Measurements from ENCODE around the gene SNX17. TPM values are rescaled to one million over a fixed set of nuclear protein-coding genes. Genes with fewer than 3 reads are reported as not detected.
"Not testable (repeated sequence)": the region's sequence is repeated elsewhere in the genome, so short reads cannot be mapped to it uniquely, and the experiment has no call there.

SNX17 gene
- total RNA-seq, 1 donor from 2014 or later, result 109 TPM

GRCh38 chr2:27412419-27413152 is 42.2 kb downstream of the SNX17 start:
- H3K4me3 Mint-ChIP-seq, result peak overlapping the region; percentile 60
- H3K36me3 Mint-ChIP-seq (ENCODE audit: low read depth), result peaks cover 3% of the 10 kb centered on the region
- peaks cover 24% of the 10 kb centered on the region for H3K4me1 Mint-ChIP-seq
- H3K27ac Mint-ChIP-seq (ENCODE audit: unreplicated experiment), result no peak overlapping the region
- peaks cover 4% of the 10 kb centered on the region for H3K27me3 Mint-ChIP-seq (ENCODE audit: low read depth)
- H3K9me3 Mint-ChIP-seq, result peaks cover 6% of the 10 kb centered on the region
- TF ChIP-seq CTCF (conservative IDR thresholded peaks at IDR 0.05), result no peak
- DNase-seq (ENCODE audit: low read depth, low spot score), result no peak

- peaks cover 2% of the 10 kb centered on the region for H3K9me3 Mint-ChIP-seq
- no peak for TF ChIP-seq CTCF (conservative IDR thresholded peaks at IDR 0.05)
- peaks cover 4% of the 10 kb centered on the region for H3K27me3 Mint-ChIP-seq (ENCODE audit: low read depth)
- peak overlapping the region; percentile 19 for H3K4me3 Mint-ChIP-seq
- peaks cover 4% of the 10 kb centered on the region for H3K4me1 Mint-ChIP-seq
- H3K27ac Mint-ChIP-seq (ENCODE audit: unreplicated experiment), result no peak overlapping the region
- no peaks in the 10 kb centered on the region for H3K36me3 Mint-ChIP-seq (ENCODE audit: low read depth)
- no peak for DNase-seq (ENCODE audit: low read depth, low spot score)
Observed at GRCh38 chr2:27416151-27416550, 45.7 kb downstream of the SNX17 start.

- no peaks in the 10 kb centered on the region for H3K36me3 Mint-ChIP-seq (ENCODE audit: low read depth)
- DNase-seq (ENCODE audit: low read depth, low spot score), result no peak
- H3K27ac Mint-ChIP-seq (ENCODE audit: unreplicated experiment), result no peak overlapping the region
- no peaks in the 10 kb centered on the region for H3K27me3 Mint-ChIP-seq (ENCODE audit: low read depth)
- H3K4me1 Mint-ChIP-seq, result no peaks in the 10 kb centered on the region
- no peak overlapping the region for H3K4me3 Mint-ChIP-seq
- H3K9me3 Mint-ChIP-seq, result no peaks in the 10 kb centered on the region
- TF ChIP-seq CTCF (conservative IDR thresholded peaks at IDR 0.05), result no peak
Observed at GRCh38 chr2:27420996-27421395, 50.6 kb downstream of the SNX17 start.

- Mint-ChIP-seq H3K4me1 (no peaks in the 10 kb centered on the region), H3K4me3 (no peak overlapping the region), H3K36me3 (ENCODE audit: low read depth) (no peaks in the 10 kb centered on the region), H3K27ac (ENCODE audit: unreplicated experiment) (no peak overlapping the region), H3K9me3 (no peaks in the 10 kb centered on the region), H3K27me3 (ENCODE audit: low read depth) (no peaks in the 10 kb centered on the region)
- DNase-seq (ENCODE audit: low read depth, low spot score), result no peak
- TF ChIP-seq CTCF (conservative IDR thresholded peaks at IDR 0.05), result no peak
Observed at GRCh38 chr2:27421660-27422250, 51.3 kb downstream of the SNX17 start.

- Mint-ChIP-seq H3K4me1 (peaks cover 5% of the 10 kb centered on the region), H3K9me3 (no peaks in the 10 kb centered on the region), H3K36me3 (ENCODE audit: low read depth) (no peaks in the 10 kb centered on the region), H3K4me3 (no peak overlapping the region), H3K27me3 (ENCODE audit: low read depth) (no peaks in the 10 kb centered on the region), H3K27ac (ENCODE audit: unreplicated experiment) (no peak overlapping the region)
- TF ChIP-seq CTCF (conservative IDR thresholded peaks at IDR 0.05), result no peak
- DNase-seq (ENCODE audit: low read depth, low spot score), result no peak
Observed at GRCh38 chr2:27422958-27423357, 52.5 kb downstream of the SNX17 start.

- H3K4me3 Mint-ChIP-seq; DNase-seq (ENCODE audit: low read depth, low spot score); H3K27me3 Mint-ChIP-seq (ENCODE audit: low read depth); H3K27ac Mint-ChIP-seq (ENCODE audit: unreplicated experiment); H3K9me3 Mint-ChIP-seq; H3K36me3 Mint-ChIP-seq (ENCODE audit: low read depth): not testable (repeated sequence)
- H3K4me1 Mint-ChIP-seq, result peaks cover 16% of the 10 kb centered on the region
Observed at GRCh38 chr2:27425039-27425438, 54.6 kb downstream of the SNX17 start.

All from neural crest cell (in vitro differentiated cells).